Keratinocyte (primary cell): ENCODE measurements around the gene TMEM240. TPM values are rescaled to one million over a fixed set of nuclear protein-coding genes. Genes with fewer than 3 reads are reported as not detected.

Experiments used
- DNase-seq: peaks from one replicate; pipeline ENCODE4 v3.0.0-alpha.2; 2011; ENCODE audit warnings: low read depth, missing footprints, low spot score
- FAIRE-seq: peaks from 2 replicates; lab custom pipeline; 2011; peaks lifted over from hg19 to GRCh38; lab: Jason Lieb, UNC
- H2AFZ ChIP-seq: 2 replicates; pipeline ENCODE4 v1.6.0; 2012; ENCODE audit warnings: low read length, control low read depth, inconsistent platforms; ENCODE audit not compliant: control insufficient read depth
- H3K27ac ChIP-seq: 2 replicates; pipeline ENCODE4 v1.5.1; 2011; ENCODE audit warnings: low read length; ENCODE audit not compliant: control insufficient read depth, insufficient read depth
- H3K27me3 ChIP-seq: 3 replicates; pipeline ENCODE4 v1.6.0; 2011; ENCODE audit warnings: low read length; ENCODE audit not compliant: control insufficient read depth, insufficient read depth; ENCODE audit errors: extremely low read depth
- H3K36me3 ChIP-seq, 2 experiments: 2 replicates in 1 of 2; 3 replicates in 1 of 2; pipeline ENCODE4 v1.5.1; 2011; ENCODE audit warnings: low read length in 2 of 2, mild to moderate bottlenecking in 1 of 2; ENCODE audit not compliant: control insufficient read depth in 2 of 2, insufficient read depth in 2 of 2; ENCODE audit errors: extremely low read depth in 1 of 2
- H3K4me1 ChIP-seq: 3 replicates; pipeline ENCODE4 v1.5.1; 2011; ENCODE audit warnings: low read length; ENCODE audit not compliant: control insufficient read depth, insufficient read depth; ENCODE audit errors: extremely low read depth
- H3K4me2 ChIP-seq: 3 replicates; pipeline ENCODE4 v1.6.0; 2011; ENCODE audit warnings: low read depth, low read length; ENCODE audit not compliant: control insufficient read depth, insufficient read depth; ENCODE audit errors: extremely low read depth
- H3K4me3 ChIP-seq, 3 experiments: fragments of 200-600 bp in 1 of 3; sonication (generic) in 1 of 3; 2 replicates in 2 of 3; 3 replicates in 1 of 3; pipeline ENCODE4 v1.5.1; 2011 to 2016; ENCODE audit warnings: low read length in 3 of 3, mild to moderate bottlenecking in 3 of 3, control low read depth in 2 of 3, inconsistent platforms in 1 of 3, low read depth in 1 of 3, mixed read lengths in 1 of 3, mixed run types in 1 of 3, moderate library complexity in 1 of 3; ENCODE audit not compliant: control insufficient read depth in 2 of 3, insufficient read depth in 2 of 3; ENCODE audit errors: extremely low read depth in 1 of 3
- H3K79me2 ChIP-seq: 2 replicates; pipeline ENCODE4 v1.6.0; 2012; ENCODE audit warnings: low read length; ENCODE audit not compliant: control insufficient read depth, insufficient read depth
- H3K9ac ChIP-seq: 3 replicates; pipeline ENCODE4 v1.6.0; 2011; ENCODE audit warnings: low read length; ENCODE audit not compliant: control insufficient read depth, insufficient read depth; ENCODE audit errors: extremely low read depth
- H3K9me1 ChIP-seq: 3 replicates; pipeline ENCODE4 v1.6.0; 2011; ENCODE audit warnings: low read length; ENCODE audit not compliant: control insufficient read depth, insufficient read depth; ENCODE audit errors: extremely low read depth
- H3K9me3 ChIP-seq: 2 replicates; pipeline ENCODE4 v1.5.1; 2012; ENCODE audit warnings: low read depth, low read length; ENCODE audit not compliant: control insufficient read depth
- H4K20me1 ChIP-seq: 3 replicates; pipeline ENCODE4 v1.6.0; 2011; ENCODE audit warnings: low read length; ENCODE audit not compliant: control insufficient read depth, insufficient read depth; ENCODE audit errors: extremely low read depth
- EZH2 ChIP-seq: IDR thresholded peaks from one replicate; pipeline ENCODE4 v1.6.1; 2012; ENCODE audit warnings: inconsistent platforms, mild to moderate bottlenecking, low read length, moderate library complexity
- dilution Hi-C: fragments of 300-500 bp; cut with MboI; formaldehyde crosslinking; loops from one replicate; pipeline ENCODE4 v1.7.0; 2020; ENCODE audit warnings: low sequenced_read_pairs; ENCODE audit not compliant: extremely low pct_ligation_motif_present
- polyA plus RNA-seq, 5 experiments: library from polyadenylated mRNA; depleted of rRNA in 3 of 5; stranded (reverse) in 3 of 5; stranded (forward) in 1 of 5; unstranded in 1 of 5; fragments of >200 nt; gene quantifications; 1 replicate in 1 of 5; 2 replicates in 3 of 5; 3 replicates in 1 of 5; pipeline versions ENCODE4 v1.2.1 to v1.2.3, GENCODE V29; 2011 to 2012; ENCODE audit warnings: missing spikeins in 2 of 5, low read depth in 1 of 5, low replicate concordance in 1 of 5
- TF ChIP-seq, protein P1 (sequence below), 3 experiments: IDR thresholded peaks in 1 of 3; conservative IDR thresholded peaks in 1 of 3; optimal IDR thresholded peaks in 1 of 3; 2 replicates in 2 of 3; 3 replicates in 1 of 3; pipeline versions ENCODE3 to v1.5.1; 2011; ENCODE audit warnings: low read length in 3 of 3, mild to moderate bottlenecking in 3 of 3, moderate library complexity in 2 of 3, control low read depth in 1 of 3, inconsistent platforms in 1 of 3; ENCODE audit not compliant: insufficient read depth in 2 of 3; ENCODE audit errors: extremely low read depth in 1 of 3

The TMEM240 gene
- polyA plus RNA-seq, 1 donor (not counting 4 experiments of a cell fraction or from before 2014, with no cell fraction given), result 0.12 TPM

DNA sequence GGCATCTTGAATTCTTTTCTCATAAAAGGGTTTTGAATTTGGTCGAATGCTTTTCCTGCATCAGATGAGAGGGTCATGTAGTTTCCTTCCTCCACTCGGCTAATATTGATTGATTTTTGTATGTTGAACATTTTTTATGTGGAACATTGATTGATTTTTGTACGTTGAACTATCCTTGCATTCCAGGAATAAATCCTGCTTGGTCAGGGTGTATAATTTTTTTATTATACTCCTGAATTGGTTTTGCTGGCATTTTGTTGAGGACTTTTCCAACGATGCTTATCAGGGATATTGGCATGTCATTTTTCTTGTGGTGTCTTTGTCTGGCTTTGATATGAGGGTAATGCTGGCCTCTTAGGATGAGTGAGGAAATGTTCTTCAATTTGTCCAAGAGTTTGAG, 8.5 kb downstream of the TMEM240 start:
- FAIRE-seq (no peak), DNase-seq (no peak)
- H3K27ac ChIP-seq, result no peak overlapping the region
- no peaks in the 10 kb centered on the region for H3K9me3 ChIP-seq
- peaks cover 11 to 13% of the 10 kb centered on the region in 2 experiments for H3K36me3 ChIP-seq
- H3K4me3 ChIP-seq, result no peak overlapping the region
- dilution Hi-C loops, result no loop called here
- H4K20me1 ChIP-seq, result no peaks in the 10 kb centered on the region
- no peaks in the 10 kb centered on the region for H3K79me2 ChIP-seq
- no peak overlapping the region for H3K4me2 ChIP-seq
- no peak overlapping the region for H3K9ac ChIP-seq
- no peaks in the 10 kb centered on the region for H3K9me1 ChIP-seq
- no peaks in the 10 kb centered on the region for H3K27me3 ChIP-seq
- TF ChIP-seq, protein P1, sequence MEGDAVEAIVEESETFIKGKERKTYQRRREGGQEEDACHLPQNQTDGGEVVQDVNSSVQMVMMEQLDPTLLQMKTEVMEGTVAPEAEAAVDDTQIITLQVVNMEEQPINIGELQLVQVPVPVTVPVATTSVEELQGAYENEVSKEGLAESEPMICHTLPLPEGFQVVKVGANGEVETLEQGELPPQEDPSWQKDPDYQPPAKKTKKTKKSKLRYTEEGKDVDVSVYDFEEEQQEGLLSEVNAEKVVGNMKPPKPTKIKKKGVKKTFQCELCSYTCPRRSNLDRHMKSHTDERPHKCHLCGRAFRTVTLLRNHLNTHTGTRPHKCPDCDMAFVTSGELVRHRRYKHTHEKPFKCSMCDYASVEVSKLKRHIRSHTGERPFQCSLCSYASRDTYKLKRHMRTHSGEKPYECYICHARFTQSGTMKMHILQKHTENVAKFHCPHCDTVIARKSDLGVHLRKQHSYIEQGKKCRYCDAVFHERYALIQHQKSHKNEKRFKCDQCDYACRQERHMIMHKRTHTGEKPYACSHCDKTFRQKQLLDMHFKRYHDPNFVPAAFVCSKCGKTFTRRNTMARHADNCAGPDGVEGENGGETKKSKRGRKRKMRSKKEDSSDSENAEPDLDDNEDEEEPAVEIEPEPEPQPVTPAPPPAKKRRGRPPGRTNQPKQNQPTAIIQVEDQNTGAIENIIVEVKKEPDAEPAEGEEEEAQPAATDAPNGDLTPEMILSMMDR (optimal IDR thresholded peaks at IDR 0.05 in 1 of 3, IDR thresholded peaks at IDR 0.05 in 1 of 3, conservative IDR thresholded peaks at IDR 0.05 in 1 of 3; ENCODE audit: extremely low read depth in 1 of 3, insufficient read depth in 2 of 3, low read length in 3 of 3), result no peak
- no peak for TF ChIP-seq EZH2
- no peak overlapping the region for H2AFZ ChIP-seq
- H3K4me1 ChIP-seq, result no peaks in the 10 kb centered on the region

DNA sequence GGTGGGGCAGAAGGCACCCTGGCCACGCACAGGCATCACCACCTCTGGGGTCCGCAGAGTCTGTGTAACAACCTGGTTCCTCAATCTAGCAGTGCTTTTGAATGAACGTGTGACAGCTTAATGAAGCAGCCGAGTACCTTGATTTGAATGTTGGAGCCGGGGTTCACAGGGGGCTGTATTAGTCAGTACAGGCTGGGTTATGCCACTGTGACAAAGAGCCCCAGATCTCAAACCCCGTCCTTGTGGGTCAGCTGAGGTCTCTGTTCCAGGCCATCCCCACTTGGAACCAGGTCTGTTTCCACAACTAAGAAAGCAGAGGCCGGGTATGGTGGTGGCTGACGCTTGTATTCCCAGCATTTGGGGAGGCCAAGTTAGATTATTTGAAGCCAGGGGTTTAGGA, 10.5 kb downstream of the TMEM240 start:
- FAIRE-seq, result no peak
- dilution Hi-C loops, result no loop called here
- no peaks in the 10 kb centered on the region for H4K20me1 ChIP-seq
- no peak overlapping the region for H2AFZ ChIP-seq
- H3K79me2 ChIP-seq, result no peaks in the 10 kb centered on the region
- H3K9me1 ChIP-seq, result no peaks in the 10 kb centered on the region
- no peaks in the 10 kb centered on the region for H3K27me3 ChIP-seq
- H3K4me3 ChIP-seq, result no peak overlapping the region
- H3K9me3 ChIP-seq, result no peaks in the 10 kb centered on the region
- H3K4me2 ChIP-seq, result no peak overlapping the region
- DNase-seq, result no peak
- H3K27ac ChIP-seq, result no peak overlapping the region
- no peaks in the 10 kb centered on the region for H3K4me1 ChIP-seq
- peaks cover 11 to 13% of the 10 kb centered on the region in 2 experiments for H3K36me3 ChIP-seq
- no peak overlapping the region for H3K9ac ChIP-seq
- TF ChIP-seq EZH2, result no peak

DNA sequence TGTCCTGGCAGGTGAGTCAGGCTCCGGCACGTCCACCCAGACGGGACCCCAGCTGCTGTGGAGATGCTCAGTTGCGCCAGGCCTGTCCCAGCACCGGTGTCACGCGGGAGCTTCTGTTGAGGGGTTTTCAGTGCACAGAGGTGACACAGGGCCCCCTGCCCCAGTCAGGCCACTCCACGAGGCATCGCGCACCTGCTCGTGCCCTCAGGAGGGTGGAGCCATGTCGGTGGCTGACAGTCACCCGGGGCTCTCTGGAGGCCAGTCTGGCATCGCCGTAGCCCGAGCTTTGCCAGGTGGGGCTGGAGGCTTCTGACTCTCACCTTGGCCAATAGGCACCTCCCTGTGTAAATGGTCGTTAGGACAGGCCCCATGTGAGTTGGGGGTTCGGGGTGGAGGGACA, 11.1 kb downstream of the TMEM240 start:
- Histone ChIP-seq H3K9ac (no peak overlapping the region), H3K79me2 (no peaks in the 10 kb centered on the region), H3K4me2 (no peak overlapping the region), H3K9me3 (no peaks in the 10 kb centered on the region), H3K4me1 (no peaks in the 10 kb centered on the region), H3K4me3 (no peak overlapping the region), H3K36me3 (peaks cover 10 to 13% of the 10 kb centered on the region in 2 experiments), H3K27me3 (no peaks in the 10 kb centered on the region), H3K27ac (no peak overlapping the region), H2AFZ (no peak overlapping the region), H3K9me1 (no peaks in the 10 kb centered on the region), H4K20me1 (no peaks in the 10 kb centered on the region)
- DNase-seq (no peak), FAIRE-seq (no peak)
- dilution Hi-C loops, result no loop called here
- TF ChIP-seq, protein P1 (optimal IDR thresholded peaks at IDR 0.05 in 1 of 3, IDR thresholded peaks at IDR 0.05 in 1 of 3, conservative IDR thresholded peaks at IDR 0.05 in 1 of 3; ENCODE audit: extremely low read depth in 1 of 3, insufficient read depth in 2 of 3, low read length in 3 of 3), result no peak
- TF ChIP-seq EZH2, result no peak
